GM21360 (cell line): ENCODE measurements around the gene RAPGEF5.

Experiments
- ATAC-seq: cut with Tn5 transposase; IDR thresholded peaks from one replicate; pipeline ENCODE4 v1.9.1; 2021; ENCODE audit warnings: mild to moderate bottlenecking, moderate library complexity; ENCODE audit not compliant: unreplicated experiment

The RAPGEF5 gene

GRCh38 chr7:22317632-22318031, 39.3 kb downstream of the RAPGEF5 start:
- no peak for ATAC-seq

DNA sequence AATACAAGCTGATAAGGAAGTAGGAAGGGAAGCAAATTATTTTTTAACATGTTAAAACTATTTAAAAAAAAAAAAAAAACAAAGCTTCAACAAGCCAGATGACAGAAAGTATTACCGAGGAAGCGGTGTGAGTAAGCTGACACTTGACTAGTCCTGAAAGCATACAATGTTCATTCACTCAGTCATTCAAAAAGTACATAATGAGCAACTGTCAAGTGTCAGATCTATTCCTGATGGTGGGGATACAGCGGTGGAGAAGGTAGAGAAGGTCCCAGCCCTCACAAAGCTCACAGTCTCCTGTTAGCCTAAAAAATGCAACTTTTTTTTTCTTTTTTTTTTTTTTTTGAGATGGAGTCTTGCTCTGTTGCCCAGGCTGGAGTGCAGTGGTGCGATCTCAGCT, 40.0 kb downstream of the RAPGEF5 start:
- no peak for ATAC-seq

DNA sequence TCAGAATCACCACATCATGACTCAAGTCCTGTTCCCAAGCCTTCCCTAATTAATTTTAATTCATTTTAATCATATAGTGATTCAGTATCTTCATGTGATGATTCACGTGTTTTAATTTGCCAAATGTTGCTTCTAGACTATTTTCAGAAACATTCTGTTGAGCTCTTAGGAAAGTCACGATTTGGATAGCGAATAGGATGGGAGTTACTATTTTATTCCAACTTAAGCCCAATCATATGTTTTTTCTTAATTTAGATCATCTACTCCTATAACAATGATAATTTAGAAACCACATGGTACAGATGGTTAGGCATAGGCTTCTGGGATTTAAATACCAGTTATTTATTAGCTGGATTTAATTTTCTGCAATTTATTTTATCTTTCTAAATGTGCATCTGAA, 49.1 kb downstream of the RAPGEF5 start:
- ATAC-seq: no peak

DNA sequence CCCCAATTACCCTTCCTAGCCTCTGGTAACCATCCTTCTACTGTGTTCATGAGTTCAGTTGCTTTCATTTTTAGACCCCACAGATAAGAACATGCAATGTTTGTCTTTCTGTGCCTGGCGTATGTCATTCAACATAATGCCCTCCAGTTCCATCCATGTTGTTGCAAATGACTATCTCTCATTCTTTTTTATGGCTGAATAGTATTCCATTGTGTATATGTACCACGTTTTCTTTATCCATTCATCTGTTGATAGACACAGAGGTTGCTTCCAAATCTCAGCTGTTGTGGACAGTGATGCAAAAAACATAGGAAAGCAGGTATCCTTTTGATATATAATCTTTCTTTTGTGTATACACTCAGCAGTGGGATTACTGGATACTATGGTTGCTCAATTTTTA, 51.2 kb downstream of the RAPGEF5 start:
- no peak for ATAC-seq

- no peak for ATAC-seq
Measured at GRCh38 chr7:22302951-22303423, 54.0 kb downstream of the RAPGEF5 start.

GRCh38 chr7:22302193-22302592, 54.8 kb downstream of the RAPGEF5 start:
- ATAC-seq: no peak

GRCh38 chr7:22301790-22302189, 55.2 kb downstream of the RAPGEF5 start:
- ATAC-seq: no peak

- no peak for ATAC-seq
Measured at GRCh38 chr7:22300839-22301238, 56.1 kb downstream of the RAPGEF5 start.

DNA sequence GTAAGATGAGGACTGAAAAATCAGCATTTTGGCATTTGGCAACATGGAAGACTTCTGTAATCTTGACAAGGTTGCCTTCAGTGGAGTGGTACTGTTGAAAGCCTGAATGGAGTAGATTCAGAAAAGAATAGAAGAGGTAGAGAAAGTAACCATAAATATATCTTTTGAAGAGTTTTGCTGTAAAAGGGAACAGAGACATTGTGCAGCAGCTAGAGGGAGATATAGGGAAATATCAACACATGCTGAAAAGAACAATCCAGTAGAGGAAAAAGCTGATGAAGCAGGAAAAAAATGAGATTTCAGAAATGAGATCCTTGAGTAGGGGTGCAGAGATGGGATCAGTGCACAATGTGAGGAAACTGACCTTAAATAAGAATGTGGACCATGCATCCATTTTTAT, 60.0 kb downstream of the RAPGEF5 start:
- ATAC-seq: no peak

GRCh38 chr7:22296265-22296566, 60.7 kb downstream of the RAPGEF5 start:
- ATAC-seq: no peak

- ATAC-seq: no peak
Measured at GRCh38 chr7:22295402-22296264, 61.3 kb downstream of the RAPGEF5 start.

- no peak for ATAC-seq
Measured at GRCh38 chr7:22292531-22292930, 64.4 kb downstream of the RAPGEF5 start.

DNA sequence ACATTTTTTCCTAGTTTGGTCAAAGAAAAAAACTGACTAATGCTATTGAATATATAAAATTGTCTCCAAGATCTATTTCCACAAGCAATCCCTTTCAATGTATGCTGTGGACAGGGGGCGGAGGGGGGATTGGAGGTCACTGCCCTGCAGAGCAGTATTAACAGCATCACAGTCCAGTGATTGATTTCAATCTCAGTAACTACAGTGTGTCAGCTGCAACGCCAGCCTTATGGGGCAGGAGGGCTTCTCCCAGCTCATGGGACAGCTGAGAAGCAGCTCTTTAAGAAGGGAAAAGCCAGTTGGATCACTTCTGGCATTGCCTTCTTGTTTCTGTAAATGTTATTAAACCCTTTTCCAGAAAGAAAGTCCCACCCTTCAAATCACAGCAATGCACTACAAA, 65.0 kb downstream of the RAPGEF5 start:
- no peak for ATAC-seq

- no peak for ATAC-seq
Measured at GRCh38 chr7:22288202-22288601, 68.8 kb downstream of the RAPGEF5 start.

DNA sequence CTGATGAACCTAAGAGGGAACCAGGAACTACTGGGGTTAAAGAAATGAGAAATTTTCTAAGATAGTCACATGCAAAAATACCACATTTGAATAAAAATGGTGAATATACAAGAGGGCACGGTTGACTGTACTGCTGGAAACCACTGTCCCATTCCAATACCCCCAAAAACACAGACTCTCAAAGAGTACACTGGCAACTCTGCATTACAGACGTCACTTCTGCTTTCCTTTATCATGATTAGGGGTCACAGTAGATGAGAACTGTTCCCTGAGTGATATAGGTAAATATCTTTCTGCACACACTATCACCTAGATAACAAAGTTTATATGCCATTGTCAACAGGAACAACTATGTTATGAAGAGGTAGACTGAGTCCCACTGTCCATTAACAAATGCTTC, 69.5 kb downstream of the RAPGEF5 start:
- no peak for ATAC-seq

GRCh38 chr7:22286436-22286835, 70.5 kb downstream of the RAPGEF5 start:
- no peak for ATAC-seq

- ATAC-seq: no peak
Measured at GRCh38 chr7:22281481-22281880, 75.5 kb downstream of the RAPGEF5 start.

GRCh38 chr7:22280031-22280430, 76.9 kb downstream of the RAPGEF5 start:
- ATAC-seq: no peak

DNA sequence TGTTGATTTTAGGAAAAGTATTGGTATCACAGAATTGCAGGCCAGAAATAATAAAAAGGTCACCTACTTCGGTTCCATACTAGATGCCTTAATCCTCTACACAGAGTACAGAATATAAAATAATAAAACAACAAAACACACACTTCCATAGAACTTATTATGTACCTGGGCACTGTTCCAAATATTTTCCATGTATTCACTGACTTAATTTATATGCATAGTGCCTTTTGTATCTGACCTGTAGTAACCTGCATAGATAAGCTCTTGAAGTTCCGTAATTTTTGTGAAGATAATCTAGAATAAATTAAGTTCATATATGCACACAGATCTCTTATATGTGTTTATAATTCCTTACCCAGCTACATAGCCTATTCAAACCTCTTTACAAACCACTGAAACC, 78.3 kb downstream of the RAPGEF5 start:
- ATAC-seq: no peak

GRCh38 chr7:22277375-22277774, 79.6 kb downstream of the RAPGEF5 start:
- no peak for ATAC-seq

- ATAC-seq: no peak
Measured at GRCh38 chr7:22275661-22276060, 81.3 kb downstream of the RAPGEF5 start.

- ATAC-seq: no peak
Measured at GRCh38 chr7:22271311-22271710, 85.6 kb downstream of the RAPGEF5 start.

DNA sequence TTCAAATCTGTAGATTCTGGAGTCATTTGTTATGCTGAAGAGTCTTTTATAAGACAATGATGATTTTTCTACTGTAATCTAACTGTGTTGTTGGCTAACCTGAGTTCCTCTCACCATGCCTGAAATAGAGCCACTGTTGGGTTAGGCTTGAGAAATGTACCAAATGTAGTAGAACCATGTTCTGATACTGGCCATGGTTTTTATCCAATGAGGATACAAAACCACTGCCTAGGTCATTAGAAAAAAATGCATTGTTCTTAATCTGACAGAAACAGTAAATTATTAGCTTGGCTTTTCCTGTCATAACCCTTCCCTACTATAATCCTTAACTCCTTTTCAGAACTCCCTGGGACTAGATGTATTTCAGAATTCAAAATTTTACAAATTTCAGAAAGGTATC, 86.6 kb downstream of the RAPGEF5 start:
- no peak for ATAC-seq
